SH-SY5Y (cell line): ENCODE data around the gene TNFRSF9.

Experiments used
- GATA2 ChIP-seq: IDR thresholded peaks from 2 replicates; pipeline ENCODE4 v1.6.1; 2011; ENCODE audit warnings: mild to moderate bottlenecking, low read depth, low read length
- GATA3 ChIP-seq: IDR thresholded peaks from 2 replicates; pipeline ENCODE4 v1.6.1; 2011; ENCODE audit warnings: low read depth, mild to moderate bottlenecking, low read length, moderate library complexity

The TNFRSF9 gene

GRCh38 chr1:7902478-7903085 lies 38.1 kb downstream of the TNFRSF9 start:
- TF ChIP-seq GATA3 (no peak), GATA2 (no peak)

DNA sequence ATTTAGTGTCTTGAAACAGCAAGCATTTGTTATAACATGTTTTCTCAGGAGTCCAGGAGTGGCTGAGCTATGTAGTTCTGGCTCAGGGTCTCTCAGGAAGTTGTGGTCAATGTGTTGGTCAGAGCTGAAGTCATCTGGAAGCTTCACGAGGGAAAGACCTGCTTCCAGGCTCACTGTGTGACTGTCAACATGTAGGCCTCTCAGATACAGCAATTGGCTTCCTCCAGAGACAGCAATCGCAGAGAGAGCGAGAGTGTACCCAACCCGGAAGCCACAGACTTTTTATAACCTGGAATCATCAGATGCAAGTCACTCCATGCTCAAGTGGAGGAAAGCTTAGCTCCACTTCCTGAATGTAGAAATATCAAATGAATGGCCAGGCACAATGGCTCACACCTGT lies 40.9 kb downstream of the TNFRSF9 start:
- TF ChIP-seq GATA2 (no peak), GATA3 (no peak)

GRCh38 chr1:7898962-7899361 lies 41.7 kb downstream of the TNFRSF9 start:
- TF ChIP-seq GATA3 (no peak), GATA2 (no peak)

- TF ChIP-seq GATA2 (no peak), GATA3 (no peak)
Observed at GRCh38 chr1:7896994-7897393, 43.6 kb downstream of the TNFRSF9 start.

GRCh38 chr1:7893529-7894180 lies 47.0 kb downstream of the TNFRSF9 start:
- TF ChIP-seq GATA2 (no peak), GATA3 (no peak)

GRCh38 chr1:7891804-7892203 lies 48.8 kb downstream of the TNFRSF9 start:
- TF ChIP-seq GATA3: no peak
- TF ChIP-seq GATA2: no peak

DNA sequence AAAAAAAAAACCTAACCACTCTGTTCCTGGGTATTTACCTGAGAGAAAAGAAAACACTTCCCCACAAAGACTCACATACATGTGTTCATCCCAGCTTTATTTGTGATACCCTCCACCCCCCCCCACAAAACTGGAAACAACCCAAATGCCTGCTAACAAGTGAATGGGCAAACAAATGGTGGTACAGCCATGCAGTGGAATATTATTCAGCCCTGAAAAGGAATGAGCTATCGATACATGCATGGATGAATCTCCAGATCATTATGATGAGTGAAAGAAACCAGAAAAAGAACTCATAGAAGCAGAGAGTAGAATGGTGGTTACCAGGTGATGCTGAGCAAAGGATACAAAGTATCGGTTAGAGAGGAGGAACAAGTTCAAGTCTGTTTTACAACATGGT lies 49.8 kb downstream of the TNFRSF9 start:
- no peak for TF ChIP-seq GATA3
- TF ChIP-seq GATA2: no peak

GRCh38 chr1:7888248-7889081 lies 52.2 kb downstream of the TNFRSF9 start:
- TF ChIP-seq GATA2 (no peak), GATA3 (no peak)

DNA sequence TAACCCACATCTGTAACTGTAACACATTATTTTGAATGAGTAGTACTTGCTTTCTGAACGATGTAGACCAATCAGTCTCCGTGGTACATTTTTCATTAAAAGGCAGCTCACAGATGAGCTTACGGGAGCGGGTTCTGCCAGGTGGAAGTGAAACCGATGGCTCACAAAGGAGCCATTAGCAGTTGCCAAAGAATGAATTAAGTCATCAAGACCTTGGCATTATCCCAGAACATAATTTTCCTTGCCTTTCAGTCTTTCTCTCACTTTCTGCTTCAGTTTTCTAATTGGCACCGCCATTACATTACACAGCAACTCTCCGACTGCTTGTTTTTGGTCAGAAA lies 54.3 kb downstream of the TNFRSF9 start:
- no peak for TF ChIP-seq GATA2
- TF ChIP-seq GATA3: no peak

GRCh38 chr1:7885513-7886404 lies 54.9 kb downstream of the TNFRSF9 start:
- TF ChIP-seq GATA2: no peak
- no peak for TF ChIP-seq GATA3

- TF ChIP-seq GATA3 (no peak), GATA2 (no peak)
Observed at GRCh38 chr1:7884757-7885156, 55.9 kb downstream of the TNFRSF9 start.

GRCh38 chr1:7879228-7879627 lies 61.4 kb downstream of the TNFRSF9 start:
- TF ChIP-seq GATA3: no peak
- TF ChIP-seq GATA2: no peak

GRCh38 chr1:7878027-7878426 lies 62.6 kb downstream of the TNFRSF9 start:
- no peak for TF ChIP-seq GATA2
- TF ChIP-seq GATA3: no peak
